Astrocyte (in vitro differentiated cells and primary cell): ENCODE measurements around the gene CROCC2. TPM values are rescaled to one million over a fixed set of nuclear protein-coding genes. Genes with fewer than 3 reads are reported as not detected.
A peak's percentile ranks its signal among the peaks of the same experiment; 100 is the strongest.
"Not testable (repeated sequence)": the region's sequence is repeated elsewhere in the genome, so short reads cannot be mapped to it uniquely, and the experiment has no call there.

Source experiments
- DNase-seq: peaks from one replicate; pipeline ENCODE4 v3.0.0-alpha.2; 2010; ENCODE audit warnings: low read depth
- FAIRE-seq: peaks from 2 replicates; lab custom pipeline; 2011; peaks lifted over from hg19 to GRCh38; lab: Jason Lieb, UNC
- H2AFZ ChIP-seq: 2 replicates; pipeline ENCODE4 v1.6.0; 2012; ENCODE audit warnings: low read depth, low read length, inconsistent platforms
- H3K27ac ChIP-seq: 2 replicates; pipeline ENCODE4 v1.5.1; 2011; ENCODE audit warnings: low read depth, low read length, inconsistent platforms
- H3K27me3 ChIP-seq: 2 replicates; pipeline ENCODE4 v1.6.0; 2011; ENCODE audit warnings: low read length, inconsistent platforms; ENCODE audit not compliant: insufficient read depth
- H3K36me3 ChIP-seq: 2 replicates; pipeline ENCODE4 v1.5.1; 2011; ENCODE audit warnings: low read length, inconsistent platforms; ENCODE audit not compliant: insufficient read depth
- H3K4me1 ChIP-seq: 2 replicates; pipeline ENCODE4 v1.5.1; 2011; ENCODE audit warnings: low read length, inconsistent platforms; ENCODE audit not compliant: insufficient read depth
- H3K4me2 ChIP-seq: 2 replicates; pipeline ENCODE4 v1.6.0; 2012; ENCODE audit warnings: low read length, inconsistent platforms
- H3K4me3 ChIP-seq: 2 replicates; pipeline ENCODE4 v1.5.1; 2011; ENCODE audit warnings: low read depth, mild to moderate bottlenecking, low read length, inconsistent platforms; ENCODE audit not compliant: insufficient read depth
- H3K79me2 ChIP-seq: 2 replicates; pipeline ENCODE4 v1.6.0; 2012; ENCODE audit warnings: mild to moderate bottlenecking, low read length, inconsistent platforms; ENCODE audit not compliant: insufficient read depth
- H3K9ac ChIP-seq: 2 replicates; pipeline ENCODE4 v1.6.0; 2012; ENCODE audit warnings: mild to moderate bottlenecking, low read length, inconsistent platforms
- H3K9me3 ChIP-seq: 2 replicates; pipeline ENCODE4 v1.5.1; 2012; ENCODE audit warnings: low read depth, mild to moderate bottlenecking, low read length, inconsistent platforms; ENCODE audit not compliant: insufficient read depth
- H4K20me1 ChIP-seq: 2 replicates; pipeline ENCODE4 v1.6.0; 2012; ENCODE audit warnings: low read length, inconsistent platforms; ENCODE audit not compliant: insufficient read depth
- H3K27ac Mint-ChIP-seq: one replicate; pipeline ENCODE4 v1.8.0; 2021; ENCODE audit warnings: mild to moderate bottlenecking, mixed read lengths; ENCODE audit not compliant: unreplicated experiment
- H3K27me3 Mint-ChIP-seq: one replicate; pipeline ENCODE4 v1.8.0; 2021; ENCODE audit warnings: low read depth, mixed read lengths; ENCODE audit not compliant: unreplicated experiment
- H3K36me3 Mint-ChIP-seq: one replicate; pipeline ENCODE4 v1.8.0; 2021; ENCODE audit warnings: low read depth, mixed read lengths; ENCODE audit not compliant: unreplicated experiment
- H3K4me1 Mint-ChIP-seq: one replicate; pipeline ENCODE4 v1.8.0; 2021; ENCODE audit warnings: low read depth, mixed read lengths; ENCODE audit not compliant: unreplicated experiment
- H3K4me3 Mint-ChIP-seq: one replicate; pipeline ENCODE4 v1.8.0; 2021; ENCODE audit warnings: mild to moderate bottlenecking, moderate library complexity, mixed read lengths; ENCODE audit not compliant: unreplicated experiment
- H3K9me3 Mint-ChIP-seq: one replicate; pipeline ENCODE4 v1.8.0; 2021; ENCODE audit warnings: mild to moderate bottlenecking, mixed read lengths; ENCODE audit not compliant: unreplicated experiment
- EZH2 ChIP-seq: IDR thresholded peaks from 2 replicates; pipeline ENCODE4 v1.6.1; 2012; ENCODE audit warnings: mild to moderate bottlenecking, low read length, inconsistent platforms; ENCODE audit not compliant: insufficient read depth
- total RNA-seq: library from RNA; stranded (reverse); gene quantifications from 2 replicates; pipeline ENCODE4 v1.2.1, GENCODE V29; 2021
- TF ChIP-seq, protein P1 (sequence below): IDR thresholded peaks from 2 replicates; pipeline ENCODE4 v1.5.1; 2011; ENCODE audit warnings: low read depth, mild to moderate bottlenecking, inconsistent platforms, low read length, moderate library complexity; ENCODE audit not compliant: insufficient read depth

Gene CROCC2
- total RNA-seq, 1 donor from 2014 or later: not detected

DNA sequence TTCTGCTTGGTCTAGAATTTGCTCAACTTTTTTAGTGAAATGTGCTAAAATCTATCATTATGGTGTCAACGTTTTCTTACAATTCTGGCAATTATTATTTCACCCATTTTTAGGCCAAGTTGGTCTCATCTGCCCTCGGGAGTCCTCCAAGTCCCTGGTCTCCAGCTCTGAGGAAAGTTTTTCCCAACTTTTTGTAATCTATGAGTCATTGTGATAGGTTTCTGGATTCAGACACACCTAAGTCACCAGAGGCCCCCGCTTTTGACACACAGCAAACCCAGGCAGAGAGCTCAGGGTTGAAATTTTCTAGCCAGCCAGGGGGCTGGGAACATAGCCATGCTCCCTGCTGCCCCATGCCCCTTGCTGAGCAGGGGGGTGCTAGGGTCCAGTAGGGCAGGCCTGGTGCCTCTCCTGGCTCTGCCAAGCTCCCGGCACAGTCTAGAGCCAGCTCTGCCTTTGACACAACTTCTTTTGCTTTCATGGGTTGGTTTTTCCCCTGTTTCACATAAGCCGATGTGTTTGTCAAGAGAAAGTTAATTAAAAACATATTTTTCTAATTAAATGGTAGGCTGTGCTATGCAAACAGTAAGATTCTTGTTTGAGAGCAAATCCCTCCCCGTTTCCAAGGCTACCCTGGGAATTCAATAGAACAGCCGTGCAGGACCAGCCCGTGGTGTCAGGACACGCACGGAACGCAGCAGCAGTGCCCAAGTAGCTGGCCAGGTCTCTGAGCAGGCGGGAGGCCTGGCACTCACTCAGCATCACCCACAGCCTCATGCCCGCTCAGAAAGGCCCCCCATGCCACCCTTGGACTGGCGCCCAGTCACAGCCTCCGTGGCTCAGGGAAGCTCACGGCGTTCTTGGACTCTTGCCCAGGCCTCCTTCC lies 66.7 kb downstream of the CROCC2 start:
- H4K20me1 ChIP-seq: no peaks in the 10 kb centered on the region
- DNase-seq: peak; percentile 14
- H3K36me3 ChIP-seq: no peaks in the 10 kb centered on the region
- Mint-ChIP-seq H3K9me3 (no peaks in the 10 kb centered on the region), H3K27me3 (peaks cover 41% of the 10 kb centered on the region), H3K36me3 (no peaks in the 10 kb centered on the region), H3K27ac (no peak overlapping the region), H3K4me3 (no peak overlapping the region), H3K4me1 (no peaks in the 10 kb centered on the region)
- no peaks in the 10 kb centered on the region for H3K79me2 ChIP-seq
- no peak overlapping the region for H3K27ac ChIP-seq
- no peak overlapping the region for H2AFZ ChIP-seq
- no peaks in the 10 kb centered on the region for H3K9me3 ChIP-seq
- no peak overlapping the region for H3K9ac ChIP-seq
- no peak overlapping the region for H3K4me3 ChIP-seq
- no peak overlapping the region for H3K4me2 ChIP-seq
- FAIRE-seq: no peak
- TF ChIP-seq EZH2: no peak
- TF ChIP-seq, protein P1, sequence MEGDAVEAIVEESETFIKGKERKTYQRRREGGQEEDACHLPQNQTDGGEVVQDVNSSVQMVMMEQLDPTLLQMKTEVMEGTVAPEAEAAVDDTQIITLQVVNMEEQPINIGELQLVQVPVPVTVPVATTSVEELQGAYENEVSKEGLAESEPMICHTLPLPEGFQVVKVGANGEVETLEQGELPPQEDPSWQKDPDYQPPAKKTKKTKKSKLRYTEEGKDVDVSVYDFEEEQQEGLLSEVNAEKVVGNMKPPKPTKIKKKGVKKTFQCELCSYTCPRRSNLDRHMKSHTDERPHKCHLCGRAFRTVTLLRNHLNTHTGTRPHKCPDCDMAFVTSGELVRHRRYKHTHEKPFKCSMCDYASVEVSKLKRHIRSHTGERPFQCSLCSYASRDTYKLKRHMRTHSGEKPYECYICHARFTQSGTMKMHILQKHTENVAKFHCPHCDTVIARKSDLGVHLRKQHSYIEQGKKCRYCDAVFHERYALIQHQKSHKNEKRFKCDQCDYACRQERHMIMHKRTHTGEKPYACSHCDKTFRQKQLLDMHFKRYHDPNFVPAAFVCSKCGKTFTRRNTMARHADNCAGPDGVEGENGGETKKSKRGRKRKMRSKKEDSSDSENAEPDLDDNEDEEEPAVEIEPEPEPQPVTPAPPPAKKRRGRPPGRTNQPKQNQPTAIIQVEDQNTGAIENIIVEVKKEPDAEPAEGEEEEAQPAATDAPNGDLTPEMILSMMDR: no peak
- H3K4me1 ChIP-seq: no peaks in the 10 kb centered on the region
- H3K27me3 ChIP-seq: peaks cover 22% of the 10 kb centered on the region

GRCh38 chr2:240974771-240975572 lies 68.8 kb downstream of the CROCC2 start:
- no peak for DNase-seq
- H3K9ac ChIP-seq: no peak overlapping the region
- no peaks in the 10 kb centered on the region for H3K4me1 Mint-ChIP-seq
- H3K4me3 ChIP-seq: no peak overlapping the region
- no peaks in the 10 kb centered on the region for H3K9me3 ChIP-seq
- no peak for TF ChIP-seq EZH2
- TF ChIP-seq, protein P1: no peak
- no peak overlapping the region for H3K27ac Mint-ChIP-seq
- H3K27ac ChIP-seq: no peak overlapping the region
- no peaks in the 10 kb centered on the region for H3K4me1 ChIP-seq
- peaks cover 37% of the 10 kb centered on the region for H3K27me3 Mint-ChIP-seq
- no peak overlapping the region for H2AFZ ChIP-seq
- FAIRE-seq: no peak
- no peaks in the 10 kb centered on the region for H3K36me3 Mint-ChIP-seq
- peaks cover 22% of the 10 kb centered on the region for H3K27me3 ChIP-seq
- H4K20me1 ChIP-seq: no peaks in the 10 kb centered on the region
- no peaks in the 10 kb centered on the region for H3K9me3 Mint-ChIP-seq
- no peaks in the 10 kb centered on the region for H3K79me2 ChIP-seq
- no peak overlapping the region for H3K4me3 Mint-ChIP-seq
- no peak overlapping the region for H3K4me2 ChIP-seq
- no peaks in the 10 kb centered on the region for H3K36me3 ChIP-seq

GRCh38 chr2:240975903-240976302 lies 69.8 kb downstream of the CROCC2 start:
- not testable (repeated sequence) for H3K4me3 ChIP-seq, H3K27ac ChIP-seq, FAIRE-seq, H2AFZ ChIP-seq, H3K4me1 ChIP-seq, H3K36me3 Mint-ChIP-seq, H3K79me2 ChIP-seq, H3K9me3 Mint-ChIP-seq, H3K36me3 ChIP-seq, H3K9ac ChIP-seq, H3K27ac Mint-ChIP-seq, DNase-seq, H3K9me3 ChIP-seq, H3K4me2 ChIP-seq, H4K20me1 ChIP-seq, H3K4me1 Mint-ChIP-seq, H3K4me3 Mint-ChIP-seq
- peaks cover 22% of the 10 kb centered on the region for H3K27me3 ChIP-seq
- H3K27me3 Mint-ChIP-seq: peaks cover 31% of the 10 kb centered on the region
